Large intestine (tissue), 1 donor: Measurements from ENCODE around the gene OTUD6A. TPM values are rescaled to one million over a fixed set of nuclear protein-coding genes. Genes with fewer than 3 reads are reported as not detected.

Experiments
- polyA plus RNA-seq: library from polyadenylated mRNA; unstranded; fragments of 120-200 nt; gene quantifications from one replicate; pipeline ENCODE4 v1.2.1, GENCODE V29; 2013

The OTUD6A gene
- polyA plus RNA-seq, 1 donor: not detected

Other genes with a start within 250 kb of the OTUD6A start
- not detected for gene AWAT2, start 12.5 kb upstream of the OTUD6A start, polyA plus RNA-seq
- 141 TPM for gene IGBP1, start 71.0 kb downstream of the OTUD6A start, polyA plus RNA-seq
- not detected for gene DGAT2L6, start 115.0 kb downstream of the OTUD6A start, polyA plus RNA-seq
- gene AWAT1, start 172.2 kb downstream of the OTUD6A start, polyA plus RNA-seq: 0.18 TPM
- gene P2RY4, start 197.7 kb downstream of the OTUD6A start, polyA plus RNA-seq: 2.6 TPM
- gene ARR3, start 205.9 kb downstream of the OTUD6A start, polyA plus RNA-seq: 0.43 TPM
- gene RAB41, start 219.7 kb downstream of the OTUD6A start, polyA plus RNA-seq: 0.69 TPM
- 48.6 TPM for gene PDZD11, start 227.5 kb downstream of the OTUD6A start, polyA plus RNA-seq
- gene KIF4A, start 227.6 kb downstream of the OTUD6A start, polyA plus RNA-seq: 7.7 TPM